Measurements from ENCODE around the gene GDF10.
A peak's percentile ranks its signal among the peaks of the same experiment; 100 is the strongest.

GDF10 gene

DNA sequence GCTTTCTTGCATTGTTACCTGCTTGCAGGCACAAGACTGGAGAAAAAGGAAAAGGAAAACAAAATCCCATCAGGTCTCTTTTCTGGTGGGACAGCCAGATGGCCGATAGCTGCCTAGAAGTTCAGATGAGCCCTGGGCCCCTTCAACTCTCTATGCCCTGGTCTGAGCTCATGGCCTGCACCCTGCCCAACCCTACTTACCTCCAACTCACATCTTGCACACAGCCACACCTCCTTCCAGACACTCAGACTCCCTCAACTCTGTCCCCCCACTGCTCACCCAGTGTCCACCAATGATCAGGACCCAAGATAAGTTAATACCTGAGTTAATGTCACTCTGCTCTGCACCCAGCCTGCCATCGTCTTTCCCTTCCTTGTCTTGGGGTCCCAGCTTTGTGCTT, 59.1 kb downstream of the GDF10 start:
- Histone ChIP-seq H3K4me1 (ENCODE audit: low read length) (no peaks in the 10 kb centered on the region), H3K4me2 (ENCODE audit: low read length) (no peak overlapping the region), H3K4me3 (ENCODE audit: low read length) (no peak overlapping the region), H3K27me3 (ENCODE audit: low read depth, low read length) (no peaks in the 10 kb centered on the region), H3K79me2 (ENCODE audit: low read length) (no peaks in the 10 kb centered on the region), H2AFZ (ENCODE audit: low read depth, low read length) (no peak overlapping the region), H3K9me3 (ENCODE audit: insufficient read depth, low read length) (no peaks in the 10 kb centered on the region), H3K36me3 (replicated peaks; ENCODE audit: low read depth, low read length) (no peaks in the 10 kb centered on the region), H4K20me1 (ENCODE audit: insufficient read depth, low read length) (no peaks in the 10 kb centered on the region), H3K9ac (ENCODE audit: low read length) (no peak overlapping the region), H3K27ac (ENCODE audit: low read length) (no peak overlapping the region)
- TF ChIP-seq, protein P1, sequence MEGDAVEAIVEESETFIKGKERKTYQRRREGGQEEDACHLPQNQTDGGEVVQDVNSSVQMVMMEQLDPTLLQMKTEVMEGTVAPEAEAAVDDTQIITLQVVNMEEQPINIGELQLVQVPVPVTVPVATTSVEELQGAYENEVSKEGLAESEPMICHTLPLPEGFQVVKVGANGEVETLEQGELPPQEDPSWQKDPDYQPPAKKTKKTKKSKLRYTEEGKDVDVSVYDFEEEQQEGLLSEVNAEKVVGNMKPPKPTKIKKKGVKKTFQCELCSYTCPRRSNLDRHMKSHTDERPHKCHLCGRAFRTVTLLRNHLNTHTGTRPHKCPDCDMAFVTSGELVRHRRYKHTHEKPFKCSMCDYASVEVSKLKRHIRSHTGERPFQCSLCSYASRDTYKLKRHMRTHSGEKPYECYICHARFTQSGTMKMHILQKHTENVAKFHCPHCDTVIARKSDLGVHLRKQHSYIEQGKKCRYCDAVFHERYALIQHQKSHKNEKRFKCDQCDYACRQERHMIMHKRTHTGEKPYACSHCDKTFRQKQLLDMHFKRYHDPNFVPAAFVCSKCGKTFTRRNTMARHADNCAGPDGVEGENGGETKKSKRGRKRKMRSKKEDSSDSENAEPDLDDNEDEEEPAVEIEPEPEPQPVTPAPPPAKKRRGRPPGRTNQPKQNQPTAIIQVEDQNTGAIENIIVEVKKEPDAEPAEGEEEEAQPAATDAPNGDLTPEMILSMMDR (IDR thresholded peaks at IDR 0.05; ENCODE audit: low read depth, low read length) = no peak
- TF ChIP-seq EZH2phosphoT487 (IDR thresholded peaks at IDR 0.05; ENCODE audit: low read depth) = no peak

DNA sequence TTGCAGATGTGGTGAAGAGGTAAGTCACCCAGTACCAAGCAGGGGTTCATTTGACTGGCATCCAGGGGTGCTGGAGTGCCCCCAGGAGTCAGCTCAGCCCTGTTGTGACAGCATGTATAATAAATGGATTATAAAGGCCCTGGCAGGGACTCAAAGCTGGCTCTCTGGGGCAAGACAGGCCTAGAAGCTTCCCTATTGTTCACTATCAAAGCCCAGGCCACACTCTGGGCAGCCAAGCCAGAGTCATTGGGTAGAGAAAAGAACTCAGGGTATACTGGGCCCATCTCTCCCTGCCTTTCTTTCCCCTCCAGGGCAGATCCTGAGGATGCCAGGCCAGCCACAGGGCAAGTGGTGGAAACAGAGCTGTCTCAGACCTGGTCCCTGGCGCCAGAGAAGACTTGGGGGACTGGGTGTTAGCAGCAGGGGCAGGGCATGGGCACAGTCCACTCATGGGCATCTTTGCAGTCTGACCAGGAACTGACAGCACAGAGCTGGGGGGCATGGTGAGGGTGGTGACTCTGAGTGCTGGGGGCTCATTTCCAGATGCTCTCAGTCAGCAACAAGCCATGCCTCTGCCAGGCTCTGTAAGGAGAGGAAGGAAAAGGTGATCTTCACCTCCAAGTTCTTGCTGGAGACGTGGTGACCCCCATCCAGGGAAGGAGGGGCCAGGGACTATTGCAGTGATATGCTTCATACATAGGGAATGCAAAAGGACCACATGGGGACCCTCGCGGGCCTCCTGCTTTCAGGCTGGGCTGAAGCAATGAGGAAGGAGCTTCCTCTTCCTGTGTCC, 59.8 kb downstream of the GDF10 start:
- Histone ChIP-seq H3K36me3 (replicated peaks; ENCODE audit: low read depth, low read length) (no peaks in the 10 kb centered on the region), H3K27me3 (ENCODE audit: low read depth, low read length) (no peaks in the 10 kb centered on the region), H2AFZ (ENCODE audit: low read depth, low read length) (no peak overlapping the region), H3K9me3 (ENCODE audit: insufficient read depth, low read length) (no peaks in the 10 kb centered on the region), H3K27ac (ENCODE audit: low read length) (no peak overlapping the region), H3K79me2 (ENCODE audit: low read length) (no peaks in the 10 kb centered on the region), H3K4me1 (ENCODE audit: low read length) (no peaks in the 10 kb centered on the region), H4K20me1 (ENCODE audit: insufficient read depth, low read length) (no peaks in the 10 kb centered on the region), H3K4me2 (ENCODE audit: low read length) (no peak overlapping the region), H3K4me3 (ENCODE audit: low read length) (no peak overlapping the region), H3K9ac (ENCODE audit: low read length) (no peak overlapping the region)
- TF ChIP-seq EZH2phosphoT487 (IDR thresholded peaks at IDR 0.05; ENCODE audit: low read depth) = no peak
- TF ChIP-seq, protein P1 (IDR thresholded peaks at IDR 0.05; ENCODE audit: low read depth, low read length) = no peak

DNA sequence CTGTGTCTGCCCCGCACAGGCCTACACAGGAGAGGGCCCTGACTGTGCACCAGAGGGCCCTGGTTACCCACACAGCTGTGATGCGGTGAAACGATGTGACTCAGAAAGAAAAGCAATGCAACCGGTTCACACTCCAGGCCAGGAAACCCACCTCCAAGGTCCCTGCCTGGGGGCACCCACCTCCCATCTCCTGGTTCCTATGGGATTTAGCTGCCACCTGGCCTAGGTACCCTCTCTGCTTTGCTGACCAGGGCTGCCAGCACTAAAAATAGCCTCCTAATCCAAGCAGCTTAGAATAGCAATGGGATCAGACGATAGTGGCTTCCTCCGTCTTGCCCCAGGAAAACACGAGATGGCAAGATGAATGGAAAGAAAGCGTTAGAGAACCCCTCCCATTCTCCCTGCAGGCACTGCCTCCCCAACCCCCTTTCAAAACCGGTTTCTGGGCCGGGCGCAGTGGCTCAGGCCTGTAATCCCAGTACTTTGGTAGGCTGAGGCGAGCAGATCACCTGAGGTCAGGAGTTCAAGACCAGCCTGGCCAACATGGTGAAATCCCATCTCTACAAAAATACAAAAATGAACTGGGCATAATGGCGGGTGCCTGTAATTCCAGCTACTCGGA, 60.5 kb downstream of the GDF10 start:
- no peaks in the 10 kb centered on the region for H4K20me1 ChIP-seq (ENCODE audit: insufficient read depth, low read length)
- no peak overlapping the region for H3K27ac ChIP-seq (ENCODE audit: low read length)
- no peaks in the 10 kb centered on the region for H3K4me1 ChIP-seq (ENCODE audit: low read length)
- no peaks in the 10 kb centered on the region for H3K27me3 ChIP-seq (ENCODE audit: low read depth, low read length)
- H3K9ac ChIP-seq (ENCODE audit: low read length) = no peak overlapping the region
- no peaks in the 10 kb centered on the region for H3K9me3 ChIP-seq (ENCODE audit: insufficient read depth, low read length)
- H3K79me2 ChIP-seq (ENCODE audit: low read length) = no peaks in the 10 kb centered on the region
- no peak for TF ChIP-seq EZH2phosphoT487 (IDR thresholded peaks at IDR 0.05; ENCODE audit: low read depth)
- TF ChIP-seq, protein P1 (IDR thresholded peaks at IDR 0.05; ENCODE audit: low read depth, low read length) = no peak
- H3K4me2 ChIP-seq (ENCODE audit: low read length) = no peak overlapping the region
- no peaks in the 10 kb centered on the region for H3K36me3 ChIP-seq (replicated peaks; ENCODE audit: low read depth, low read length)
- no peak overlapping the region for H3K4me3 ChIP-seq (ENCODE audit: low read length)
- no peak overlapping the region for H2AFZ ChIP-seq (ENCODE audit: low read depth, low read length)

DNA sequence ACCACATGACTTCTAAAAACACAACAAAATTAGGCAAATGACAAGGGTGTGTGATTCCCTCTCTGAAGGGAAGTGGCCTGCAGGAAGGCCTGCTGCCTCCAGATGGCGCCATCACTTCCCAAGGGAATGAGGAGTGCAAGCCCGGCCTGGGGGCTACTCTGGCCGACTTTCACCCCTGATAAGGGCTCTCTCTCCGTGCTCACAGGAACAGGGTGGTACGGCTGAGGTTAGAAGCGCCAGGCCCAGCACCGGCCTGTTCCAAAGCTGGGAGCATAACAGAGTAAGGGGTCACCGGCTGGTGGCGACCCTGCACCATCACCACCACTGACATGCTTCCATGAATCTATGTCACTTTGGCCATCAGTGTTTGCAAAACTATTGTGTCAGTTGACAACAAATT, 61.3 kb downstream of the GDF10 start:
- no peak overlapping the region for H3K4me3 ChIP-seq (ENCODE audit: low read length)
- no peaks in the 10 kb centered on the region for H3K27me3 ChIP-seq (ENCODE audit: low read depth, low read length)
- no peak overlapping the region for H3K27ac ChIP-seq (ENCODE audit: low read length)
- TF ChIP-seq EZH2phosphoT487 (IDR thresholded peaks at IDR 0.05; ENCODE audit: low read depth) = no peak
- TF ChIP-seq, protein P1 (IDR thresholded peaks at IDR 0.05; ENCODE audit: low read depth, low read length) = peak; percentile 67
- no peak overlapping the region for H2AFZ ChIP-seq (ENCODE audit: low read depth, low read length)
- no peak overlapping the region for H3K4me2 ChIP-seq (ENCODE audit: low read length)
- H3K4me1 ChIP-seq (ENCODE audit: low read length) = no peaks in the 10 kb centered on the region
- no peak overlapping the region for H3K9ac ChIP-seq (ENCODE audit: low read length)
- H3K79me2 ChIP-seq (ENCODE audit: low read length) = no peaks in the 10 kb centered on the region
- no peaks in the 10 kb centered on the region for H4K20me1 ChIP-seq (ENCODE audit: insufficient read depth, low read length)
- no peaks in the 10 kb centered on the region for H3K9me3 ChIP-seq (ENCODE audit: insufficient read depth, low read length)
- no peaks in the 10 kb centered on the region for H3K36me3 ChIP-seq (replicated peaks; ENCODE audit: low read depth, low read length)

All from OCI-LY3 (cell line).